Suprapubic skin (tissue), 4 donors: Measurements from ENCODE around the gene EPHA6. TPM values are rescaled to one million over a fixed set of nuclear protein-coding genes. Genes with fewer than 3 reads are reported as not detected.
"Not testable (repeated sequence)": the region's sequence is repeated elsewhere in the genome, so short reads cannot be mapped to it uniquely, and the experiment has no call there.

Experiments
- DNase-seq, 2 donors: peaks; one replicate each; pipeline ENCODE4 v3.0.0-alpha.2; 2019; ENCODE audit warnings: low spot score in 2 of 2
- H3K27ac ChIP-seq: fragments of 200-600 bp; sonication (generic); one replicate; pipeline ENCODE4 v1.5.1; 2019
- H3K27me3 ChIP-seq: fragments of 200-600 bp; sonication (generic); one replicate; pipeline ENCODE4 v1.5.1; 2019
- H3K36me3 ChIP-seq: fragments of 200-600 bp; sonication (generic); one replicate; pipeline ENCODE4 v1.5.1; 2019
- H3K4me1 ChIP-seq: fragments of 200-600 bp; sonication (generic); one replicate; pipeline ENCODE4 v1.5.1; 2019
- H3K4me3 ChIP-seq: fragments of 200-600 bp; sonication (generic); one replicate; pipeline ENCODE4 v1.5.1; 2019; ENCODE audit warnings: mild to moderate bottlenecking
- H3K9me3 ChIP-seq: fragments of 200-600 bp; sonication (generic); one replicate; pipeline ENCODE4 v1.5.1; 2019
- CTCF ChIP-seq, 2 donors: fragments of 200-600 bp in 1 of 2; fragments of 450-650 bp in 1 of 2; sonication (generic) in 1 of 2; IDR thresholded peaks; one replicate each; pipeline ENCODE4 v1.5.1; 2016 to 2019; ENCODE audit warnings: antibody characterized with exemption in 2 of 2, mild to moderate bottlenecking in 1 of 2, moderate library complexity in 1 of 2
- EP300 ChIP-seq: sonication (generic); formaldehyde crosslinking; IDR thresholded peaks from one replicate; pipeline ENCODE4 v1.6.1; 2017; ENCODE audit warnings: antibody characterized with exemption
- POLR2A ChIP-seq, 2 donors: fragments of 450-650 bp; IDR thresholded peaks; one replicate each; pipeline ENCODE4 v1.6.1; 2017; ENCODE audit warnings: antibody characterized with exemption in 2 of 2, mild to moderate bottlenecking in 2 of 2, moderate library complexity in 2 of 2
- POLR2AphosphoS5 ChIP-seq, 3 donors: sonication (generic); formaldehyde crosslinking; IDR thresholded peaks; one replicate each; pipeline ENCODE4 v1.6.1; 2017; ENCODE audit warnings: antibody characterized with exemption in 3 of 3
- WGBS: methylation state at CpG from one replicate; pipeline ENCODE4 v1.1.5; 2018; 5-methylcytosine and 5-hydroxymethylcytosine counted together
- total RNA-seq, 4 donors: library from RNA; depleted of rRNA; stranded (reverse); fragments of >200 nt; gene quantifications; one replicate each; pipeline ENCODE4 v1.1.0, GENCODE V29; 2016

The EPHA6 gene
- total RNA-seq, 4 donors from 2014 or later = not detected

GRCh38 chr3:97479740-97480139, 665.3 kb downstream of the EPHA6 start:
- no peaks in the 10 kb centered on the region for H3K36me3 ChIP-seq
- H3K4me3 ChIP-seq = no peak overlapping the region
- no peaks in the 10 kb centered on the region for H3K9me3 ChIP-seq
- H3K27me3 ChIP-seq = no peaks in the 10 kb centered on the region
- TF ChIP-seq POLR2AphosphoS5 (IDR thresholded peaks at IDR 0.05) (no peak), POLR2A (IDR thresholded peaks at IDR 0.05) (no peak), CTCF (IDR thresholded peaks at IDR 0.05) (no peak), EP300 (no peak)
- no peak overlapping the region for H3K27ac ChIP-seq
- no peaks in the 10 kb centered on the region for H3K4me1 ChIP-seq
- DNase-seq = no peak

GRCh38 chr3:97480696-97481289, 666.4 kb downstream of the EPHA6 start:
- not testable (repeated sequence) for H3K4me1 ChIP-seq, DNase-seq, H3K27me3 ChIP-seq, H3K36me3 ChIP-seq, H3K27ac ChIP-seq, H3K9me3 ChIP-seq, H3K4me3 ChIP-seq
- WGBS = 96% methylated on average over 26 of the region's 29 CpGs

GRCh38 chr3:97481416-97481815, 667.0 kb downstream of the EPHA6 start:
- H3K9me3 ChIP-seq = no peaks in the 10 kb centered on the region
- H3K27me3 ChIP-seq = no peaks in the 10 kb centered on the region
- WGBS = over 99% methylated on average over 19 of the region's 26 CpGs
- H3K36me3 ChIP-seq = no peaks in the 10 kb centered on the region
- no peak for DNase-seq
- TF ChIP-seq EP300 = no peak
- TF ChIP-seq CTCF (IDR thresholded peaks at IDR 0.05) = no peak
- no peak for TF ChIP-seq POLR2AphosphoS5 (IDR thresholded peaks at IDR 0.05)
- TF ChIP-seq POLR2A (IDR thresholded peaks at IDR 0.05) = no peak
- H3K4me1 ChIP-seq = no peaks in the 10 kb centered on the region
- no peak overlapping the region for H3K4me3 ChIP-seq
- H3K27ac ChIP-seq = no peak overlapping the region

- H3K4me3 ChIP-seq = no peak overlapping the region
- H3K9me3 ChIP-seq = no peaks in the 10 kb centered on the region
- H3K36me3 ChIP-seq = no peaks in the 10 kb centered on the region
- no peak overlapping the region for H3K27ac ChIP-seq
- no peak for TF ChIP-seq POLR2A (IDR thresholded peaks at IDR 0.05)
- no peak for TF ChIP-seq POLR2AphosphoS5 (IDR thresholded peaks at IDR 0.05)
- no peak for TF ChIP-seq CTCF (IDR thresholded peaks at IDR 0.05)
- TF ChIP-seq EP300 = no peak
- no peaks in the 10 kb centered on the region for H3K27me3 ChIP-seq
- H3K4me1 ChIP-seq = no peaks in the 10 kb centered on the region
- WGBS = 61% methylated on average over 3 of the region's 3 CpGs
- DNase-seq = no peak
Measured at GRCh38 chr3:97485206-97485605, 670.8 kb downstream of the EPHA6 start.

GRCh38 chr3:97487587-97487986, 673.2 kb downstream of the EPHA6 start:
- Histone ChIP-seq H3K4me3 (no peak overlapping the region), H3K27me3 (no peaks in the 10 kb centered on the region), H3K27ac (no peak overlapping the region), H3K36me3 (no peaks in the 10 kb centered on the region), H3K4me1 (no peaks in the 10 kb centered on the region), H3K9me3 (no peaks in the 10 kb centered on the region)
- no peak for DNase-seq
- 91% methylated on average over 1 of the region's 1 CpG for WGBS
- TF ChIP-seq POLR2A (IDR thresholded peaks at IDR 0.05) (no peak), CTCF (IDR thresholded peaks at IDR 0.05) (no peak), EP300 (no peak), POLR2AphosphoS5 (IDR thresholded peaks at IDR 0.05) (no peak)

GRCh38 chr3:97488741-97489140, 674.3 kb downstream of the EPHA6 start:
- Histone ChIP-seq H3K27ac (no peak overlapping the region), H3K27me3 (no peaks in the 10 kb centered on the region), H3K4me1 (no peaks in the 10 kb centered on the region), H3K9me3 (no peaks in the 10 kb centered on the region), H3K36me3 (no peaks in the 10 kb centered on the region), H3K4me3 (no peak overlapping the region)
- TF ChIP-seq EP300 (no peak), POLR2AphosphoS5 (IDR thresholded peaks at IDR 0.05) (no peak), CTCF (IDR thresholded peaks at IDR 0.05) (no peak), POLR2A (IDR thresholded peaks at IDR 0.05) (no peak)
- DNase-seq = no peak
- 93% methylated on average over 1 of the region's 1 CpG for WGBS
